ENCODE data around the gene ZFAND3.

DNA sequence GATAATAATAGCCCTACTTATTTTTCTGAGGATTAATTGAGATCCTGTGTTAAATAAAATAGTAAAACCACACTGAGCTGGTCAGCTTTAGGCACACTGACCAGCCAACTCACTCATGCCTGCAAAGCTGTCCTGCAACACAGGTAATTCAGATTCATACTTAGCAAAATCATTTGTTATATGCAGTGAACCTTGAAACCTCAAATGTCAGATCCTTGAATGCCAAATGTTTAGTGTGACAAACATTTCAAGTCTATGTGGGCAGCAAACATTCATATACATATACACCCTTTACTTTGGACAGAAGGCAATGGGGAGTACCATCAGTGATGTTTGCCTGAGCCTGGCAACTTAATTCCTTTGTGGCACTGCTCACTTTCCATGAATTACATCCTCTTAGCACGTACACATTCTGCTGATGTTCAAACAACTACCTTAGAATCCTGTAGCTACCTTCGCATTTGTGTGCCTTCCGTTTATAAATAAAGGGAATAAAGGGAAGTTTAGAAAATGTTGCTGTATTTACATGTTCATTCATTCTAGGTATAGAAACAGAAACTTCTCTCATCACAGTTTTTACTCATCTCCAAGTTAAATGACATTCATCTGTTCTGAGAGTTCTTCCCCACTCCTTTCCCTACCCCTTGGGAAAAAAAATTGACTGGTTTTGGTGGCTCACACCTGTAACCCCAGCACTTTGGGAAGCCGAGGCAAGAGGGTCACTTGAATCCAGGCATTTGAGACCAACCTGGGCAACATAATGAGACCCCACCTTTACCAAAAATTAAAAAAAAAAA is 140.8 kb downstream of the ZFAND3 start:
- TF ChIP-seq POLR2A (IDR thresholded peaks at IDR 0.05; ENCODE audit: low read length) (no peak), JUN (IDR thresholded peaks at IDR 0.05) (no peak), FOSL2 (IDR thresholded peaks at IDR 0.05) (no peak), FOSL2 (CRISPR knock-in tag; IDR thresholded peaks at IDR 0.05) (no peak), CEBPB (IDR thresholded peaks at IDR 0.05) (no peak), TFCP2L1 (CRISPR knock-in tag; IDR thresholded peaks at IDR 0.05) (no peak), EP300 (IDR thresholded peaks at IDR 0.05) (no peak), BHLHE40 (IDR thresholded peaks at IDR 0.05; ENCODE audit: low read depth, low read length) (no peak), CHD4 (IDR thresholded peaks at IDR 0.05; ENCODE audit: borderline replicate concordance) (no peak), GATA3 (IDR thresholded peaks at IDR 0.05; ENCODE audit: borderline replicate concordance) (no peak)
- TF ChIP-seq, protein P1, sequence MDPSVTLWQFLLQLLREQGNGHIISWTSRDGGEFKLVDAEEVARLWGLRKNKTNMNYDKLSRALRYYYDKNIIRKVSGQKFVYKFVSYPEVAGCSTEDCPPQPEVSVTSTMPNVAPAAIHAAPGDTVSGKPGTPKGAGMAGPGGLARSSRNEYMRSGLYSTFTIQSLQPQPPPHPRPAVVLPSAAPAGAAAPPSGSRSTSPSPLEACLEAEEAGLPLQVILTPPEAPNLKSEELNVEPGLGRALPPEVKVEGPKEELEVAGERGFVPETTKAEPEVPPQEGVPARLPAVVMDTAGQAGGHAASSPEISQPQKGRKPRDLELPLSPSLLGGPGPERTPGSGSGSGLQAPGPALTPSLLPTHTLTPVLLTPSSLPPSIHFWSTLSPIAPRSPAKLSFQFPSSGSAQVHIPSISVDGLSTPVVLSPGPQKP (IDR thresholded peaks at IDR 0.05; ENCODE audit: low read depth, low read length): no peak
- TF ChIP-seq, protein P2, sequence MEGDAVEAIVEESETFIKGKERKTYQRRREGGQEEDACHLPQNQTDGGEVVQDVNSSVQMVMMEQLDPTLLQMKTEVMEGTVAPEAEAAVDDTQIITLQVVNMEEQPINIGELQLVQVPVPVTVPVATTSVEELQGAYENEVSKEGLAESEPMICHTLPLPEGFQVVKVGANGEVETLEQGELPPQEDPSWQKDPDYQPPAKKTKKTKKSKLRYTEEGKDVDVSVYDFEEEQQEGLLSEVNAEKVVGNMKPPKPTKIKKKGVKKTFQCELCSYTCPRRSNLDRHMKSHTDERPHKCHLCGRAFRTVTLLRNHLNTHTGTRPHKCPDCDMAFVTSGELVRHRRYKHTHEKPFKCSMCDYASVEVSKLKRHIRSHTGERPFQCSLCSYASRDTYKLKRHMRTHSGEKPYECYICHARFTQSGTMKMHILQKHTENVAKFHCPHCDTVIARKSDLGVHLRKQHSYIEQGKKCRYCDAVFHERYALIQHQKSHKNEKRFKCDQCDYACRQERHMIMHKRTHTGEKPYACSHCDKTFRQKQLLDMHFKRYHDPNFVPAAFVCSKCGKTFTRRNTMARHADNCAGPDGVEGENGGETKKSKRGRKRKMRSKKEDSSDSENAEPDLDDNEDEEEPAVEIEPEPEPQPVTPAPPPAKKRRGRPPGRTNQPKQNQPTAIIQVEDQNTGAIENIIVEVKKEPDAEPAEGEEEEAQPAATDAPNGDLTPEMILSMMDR (IDR thresholded peaks at IDR 0.05): no peak
- TF ChIP-seq, protein P3, sequence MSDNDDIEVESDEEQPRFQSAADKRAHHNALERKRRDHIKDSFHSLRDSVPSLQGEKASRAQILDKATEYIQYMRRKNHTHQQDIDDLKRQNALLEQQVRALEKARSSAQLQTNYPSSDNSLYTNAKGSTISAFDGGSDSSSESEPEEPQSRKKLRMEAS (IDR thresholded peaks at IDR 0.05): no peak

Measured in A549 (cell line).